Ascending aorta (tissue), 2 donors: Measurements from ENCODE around the gene WDR93. TPM values are rescaled to one million over a fixed set of nuclear protein-coding genes. Genes with fewer than 3 reads are reported as not detected.

Experiments
- DNase-seq, 2 donors: peaks; one replicate each; pipeline ENCODE4 v3.0.0-alpha.2; 2019; ENCODE audit warnings: low spot score in 2 of 2
- H3K27ac ChIP-seq, 2 donors: fragments of 200-600 bp; sonication (generic); one replicate each; pipeline ENCODE4 v1.5.1; 2016 to 2017; ENCODE audit warnings: mild to moderate bottlenecking in 1 of 2
- H3K27me3 ChIP-seq: fragments of 200-600 bp; sonication (generic); one replicate; pipeline ENCODE4 v1.5.1; 2017
- H3K36me3 ChIP-seq, 2 donors: fragments of 200-600 bp; sonication (generic); one replicate each; pipeline ENCODE4 v1.5.1; 2016
- H3K4me1 ChIP-seq, 2 donors: fragments of 200-600 bp; sonication (generic); one replicate each; pipeline ENCODE4 v1.5.1; 2016 to 2017; ENCODE audit warnings: mild to moderate bottlenecking in 1 of 2
- H3K4me3 ChIP-seq, 2 donors: fragments of 200-600 bp; sonication (generic); one replicate each; pipeline ENCODE4 v1.5.1; 2016 to 2017; ENCODE audit warnings: mild to moderate bottlenecking in 1 of 2
- H3K9me3 ChIP-seq, 2 donors: fragments of 200-600 bp; sonication (generic); one replicate each; pipeline ENCODE4 v1.5.1; 2016
- CTCF ChIP-seq, 3 experiments: fragments of 200-600 bp in 2 of 3; fragments of 450-650 bp in 1 of 3; sonication (generic) in 2 of 3; IDR thresholded peaks; one replicate each; pipeline ENCODE4 v1.5.1; 2016 to 2019; ENCODE audit warnings: antibody characterized with exemption in 3 of 3, mild to moderate bottlenecking in 1 of 3, moderate library complexity in 1 of 3
- intact Hi-C: fragments of 100-400 bp; cut with DNase I; formaldehyde crosslinking; loops from one replicate; pipeline ENCODE4 v1.15.1; 2023
- total RNA-seq: library from RNA; depleted of rRNA; stranded (reverse); fragments of >200 nt; gene quantifications from one replicate; pipeline ENCODE4 v1.1.0, GENCODE V29; 2016

WDR93 gene
- not detected for total RNA-seq

DNA sequence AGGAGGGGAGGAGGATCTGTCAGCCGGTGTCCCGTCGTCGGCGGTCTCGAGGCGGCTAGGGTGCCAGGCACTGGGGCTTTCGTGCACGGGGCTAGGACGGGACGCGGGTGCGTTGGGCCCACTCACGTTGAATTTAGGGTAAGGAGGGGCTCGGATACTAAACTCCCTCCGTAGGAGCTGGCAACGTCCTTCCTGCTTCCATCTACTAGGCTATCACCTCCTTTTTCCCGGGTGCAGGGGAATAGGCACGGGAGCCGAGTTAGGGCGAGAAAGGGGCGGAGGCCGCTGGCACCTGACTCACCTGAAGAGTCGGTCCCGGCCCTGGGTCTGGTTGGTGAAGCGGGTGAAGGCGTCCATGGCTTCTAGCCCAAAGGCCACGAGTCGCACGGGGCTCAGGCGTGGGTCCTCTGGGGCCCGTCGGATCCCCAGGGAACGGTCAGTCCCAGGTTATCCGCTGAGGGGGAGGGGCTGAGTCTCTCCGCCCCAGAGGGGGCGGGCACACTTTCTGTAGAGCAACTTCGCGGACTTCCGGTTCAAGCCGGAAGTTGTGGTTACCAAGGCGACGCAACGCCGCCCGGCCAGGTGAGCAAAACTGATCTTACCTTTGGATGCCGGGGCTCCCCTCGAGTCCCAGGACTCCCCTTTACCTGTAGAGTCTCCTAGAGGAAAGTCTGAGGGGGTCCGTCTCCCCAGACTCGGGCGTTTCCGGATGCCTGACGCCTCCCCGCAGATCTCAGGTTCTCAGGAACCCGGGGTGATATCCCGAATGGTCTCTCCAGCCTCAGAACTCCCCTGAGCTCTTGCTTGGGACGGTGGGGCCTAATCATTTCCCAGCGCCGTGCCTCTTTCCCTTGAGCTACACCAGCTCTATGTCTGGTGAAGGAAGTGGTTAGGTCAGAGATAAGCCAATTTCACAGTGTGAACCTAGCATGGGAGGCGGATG lies at the start of gene WDR93, which contains the start of gene PEX11A:
TSS of gene WDR93 (plus strand) at position 536 of the 943 bp plus-strand sequence. CDS start 10,936 bp downstream, outside the sequence.
TSS of gene PEX11A (minus strand) at position 479 of the 943 bp plus-strand sequence. CDS start at position 357, 122 bp downstream.
- Histone ChIP-seq H3K36me3 (no peaks in the 10 kb centered on the region), H3K27ac (peak within 1 kb of the TSS; percentile 42 to 47), H3K9me3 (no peaks in the 10 kb centered on the region), H3K4me3 (peak within 1 kb of the TSS; percentile 77 to 92), H3K27me3 (no peaks in the 10 kb centered on the region), H3K4me1 (peaks cover 0 to 7% of the 10 kb centered on the region in 2 donors)
- no peak for TF ChIP-seq CTCF (IDR thresholded peaks at IDR 0.05)
- intact Hi-C loops = loop anchor here (5.0 kb wide), 1 partner anchor 43 kb away; no protein-coding TSS in a partner anchor
- peak; percentile 21 to 88 for DNase-seq

DNA sequence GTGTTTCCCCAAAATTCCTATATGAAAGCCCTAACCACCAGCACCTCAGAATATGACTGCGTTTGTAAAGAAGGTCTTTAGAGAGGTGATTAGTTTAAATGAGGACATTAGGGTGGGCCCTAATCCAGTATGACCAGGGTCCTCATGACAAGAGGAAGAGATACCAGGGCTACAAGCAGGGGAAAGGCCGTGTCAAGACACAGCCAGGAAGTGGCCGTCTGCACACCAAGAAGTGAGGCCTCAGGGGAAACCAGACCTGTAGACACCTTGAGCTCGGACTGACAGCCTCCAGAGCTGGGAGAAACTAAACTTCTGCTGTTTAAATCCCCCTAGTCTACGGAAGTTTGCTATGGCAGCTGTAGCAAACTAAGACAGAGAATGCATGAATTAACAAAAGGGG lies 49.6 kb upstream of the WDR93 start:
- peak in 1 of 2 donors; percentile 38 for DNase-seq
- Histone ChIP-seq H3K9me3 (no peaks in the 10 kb centered on the region), H3K4me1 (no peaks in the 10 kb centered on the region), H3K27ac (no peak overlapping the region), H3K27me3 (no peaks in the 10 kb centered on the region), H3K4me3 (no peak overlapping the region), H3K36me3 (peaks cover 31 to 39% of the 10 kb centered on the region in 2 donors)
- intact Hi-C loops = no loop called here
- no peak for TF ChIP-seq CTCF (IDR thresholded peaks at IDR 0.05)

- no peak for TF ChIP-seq CTCF (IDR thresholded peaks at IDR 0.05)
- no peak overlapping the region for H3K4me3 ChIP-seq
- H3K9me3 ChIP-seq = no peaks in the 10 kb centered on the region
- intact Hi-C loops = no loop called here
- no peaks in the 10 kb centered on the region for H3K27me3 ChIP-seq
- peak in 1 of 2 donors; percentile 59 for DNase-seq
- no peak overlapping the region for H3K27ac ChIP-seq
- H3K36me3 ChIP-seq = peaks cover 39 to 43% of the 10 kb centered on the region in 2 donors
- no peaks in the 10 kb centered on the region for H3K4me1 ChIP-seq
Observed at GRCh38 chr15:89642106-89642505, 48.5 kb upstream of the WDR93 start.

DNA sequence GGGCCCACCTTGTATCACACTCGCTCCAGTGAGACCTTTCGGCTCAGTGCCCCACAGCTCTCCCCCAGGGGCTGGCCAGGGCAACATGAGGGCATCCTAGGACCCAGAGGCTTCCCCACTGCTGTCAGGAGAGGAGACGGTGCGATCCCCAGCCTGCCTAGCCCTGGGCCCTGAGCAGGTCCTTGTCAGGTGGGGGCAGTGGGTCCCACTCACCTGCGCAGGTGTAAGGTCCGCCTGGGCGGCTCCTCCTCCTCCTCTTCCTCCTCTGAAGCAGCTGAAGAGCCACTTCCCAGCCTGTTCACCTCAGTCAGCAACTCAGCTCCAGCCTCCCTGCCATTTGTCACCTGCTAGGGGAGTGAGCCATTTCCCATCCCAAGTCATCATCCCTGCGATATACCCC lies 44.9 kb upstream of the WDR93 start:
- H3K4me3 ChIP-seq = no peak overlapping the region
- intact Hi-C loops = loop anchor here (2.0 to 5.0 kb wide), 2 partner anchors 47 to 105 kb away; partner anchors contain the start of genes MESP1, PEX11A and WDR93
- peaks cover 46 to 54% of the 10 kb centered on the region in 2 donors for H3K36me3 ChIP-seq
- H3K4me1 ChIP-seq = peaks cover 0 to 3% of the 10 kb centered on the region in 2 donors
- H3K27me3 ChIP-seq = no peaks in the 10 kb centered on the region
- H3K27ac ChIP-seq = no peak overlapping the region
- no peak for TF ChIP-seq CTCF (IDR thresholded peaks at IDR 0.05)
- no peaks in the 10 kb centered on the region for H3K9me3 ChIP-seq
- peak in 1 of 2 donors; percentile 42 for DNase-seq

- Histone ChIP-seq H3K9me3 (no peaks in the 10 kb centered on the region), H3K27ac (no peak overlapping the region), H3K36me3 (peaks cover 41 to 46% of the 10 kb centered on the region in 2 donors), H3K4me1 (peaks cover 0 to 3% of the 10 kb centered on the region in 2 donors), H3K27me3 (no peaks in the 10 kb centered on the region), H3K4me3 (no peak overlapping the region)
- TF ChIP-seq CTCF (IDR thresholded peaks at IDR 0.05) = no peak
- intact Hi-C loops = loop anchor here (2.0 to 5.0 kb wide), 2 partner anchors 46 to 104 kb away; partner anchors contain the start of genes MESP1, PEX11A and WDR93
- DNase-seq = peak in 1 of 2 donors; percentile 60
Observed at GRCh38 chr15:89646416-89647141, 44.0 kb upstream of the WDR93 start.
